Fibroblast of gingiva (primary cell): ENCODE measurements around the gene CHCHD5.
"Not testable (repeated sequence)": the region's sequence is repeated elsewhere in the genome, so short reads cannot be mapped to it uniquely, and the experiment has no call there.

Source experiments
- DNase-seq: peaks from one replicate; pipeline ENCODE4 v3.0.0-alpha.2; 2011; ENCODE audit warnings: low read depth

The CHCHD5 gene

DNA sequence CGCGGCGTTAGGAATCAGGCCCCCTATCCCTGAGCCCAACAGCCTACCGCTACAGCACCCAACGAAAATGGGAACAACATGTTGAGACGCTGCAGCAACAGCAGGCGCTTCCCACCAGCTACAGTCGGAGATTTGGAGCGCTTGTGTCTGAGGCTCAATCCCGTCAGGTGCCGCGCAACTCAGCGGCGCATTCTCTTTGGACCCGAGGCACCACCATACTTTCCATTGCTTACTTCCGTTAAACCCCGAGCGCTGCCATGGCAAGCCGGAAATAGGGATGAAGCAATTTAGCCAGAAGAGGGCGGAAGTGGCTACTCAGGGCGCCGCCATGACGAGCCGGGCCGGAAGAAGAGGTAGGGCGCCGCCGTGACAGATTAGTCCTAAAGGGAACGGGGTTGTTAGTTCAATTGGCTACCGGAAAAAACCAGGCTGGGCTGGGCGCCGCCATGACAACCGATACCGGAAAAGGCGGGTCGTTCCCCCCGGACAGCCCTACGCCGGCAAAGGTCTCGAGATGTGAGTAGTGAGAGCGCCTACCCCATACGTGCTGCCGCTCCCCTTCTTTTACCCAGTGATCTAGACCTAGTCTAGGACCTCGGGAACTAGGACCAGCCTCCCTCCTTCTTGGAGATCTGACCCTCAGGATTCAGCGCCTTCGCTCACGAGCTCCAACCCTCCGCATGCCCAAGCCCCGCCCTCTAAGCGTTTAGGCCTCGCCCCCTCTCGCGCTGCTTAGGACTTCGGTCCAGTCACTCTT lies at the start of gene CHCHD5:
Gene CHCHD5 (plus strand): TSS at position 476 of the 757 bp plus-strand sequence. CDS start 39 bp downstream, at position 515.
- peak; percentile 98 for DNase-seq

GRCh38 chr2:112534826-112535225 lies 49.6 kb upstream of the CHCHD5 start:
- no peak for DNase-seq

DNA sequence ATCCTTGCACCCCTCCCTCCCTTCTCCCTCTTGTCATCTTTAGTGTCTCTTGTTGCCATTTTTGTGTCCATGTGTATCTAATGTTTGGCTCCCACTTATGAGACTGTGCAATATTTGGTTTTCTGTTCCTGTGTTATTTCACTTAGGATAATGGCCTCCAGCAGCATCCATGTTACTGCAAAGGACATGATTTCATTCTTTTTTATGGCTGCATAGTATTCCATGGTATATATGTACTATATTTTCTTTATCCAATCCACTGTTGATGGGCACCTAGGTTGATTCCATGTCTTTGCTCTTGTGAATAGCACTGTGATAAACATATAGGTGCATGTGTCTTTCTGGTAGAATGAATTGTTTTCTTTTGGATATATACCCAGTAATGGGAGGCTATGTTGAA lies 47.7 kb upstream of the CHCHD5 start:
- not testable (repeated sequence) for DNase-seq

- DNase-seq = no peak
Measured at GRCh38 chr2:112539306-112539705, 45.1 kb upstream of the CHCHD5 start.

- no peak for DNase-seq
Measured at GRCh38 chr2:112540906-112541305, 43.5 kb upstream of the CHCHD5 start.

DNA sequence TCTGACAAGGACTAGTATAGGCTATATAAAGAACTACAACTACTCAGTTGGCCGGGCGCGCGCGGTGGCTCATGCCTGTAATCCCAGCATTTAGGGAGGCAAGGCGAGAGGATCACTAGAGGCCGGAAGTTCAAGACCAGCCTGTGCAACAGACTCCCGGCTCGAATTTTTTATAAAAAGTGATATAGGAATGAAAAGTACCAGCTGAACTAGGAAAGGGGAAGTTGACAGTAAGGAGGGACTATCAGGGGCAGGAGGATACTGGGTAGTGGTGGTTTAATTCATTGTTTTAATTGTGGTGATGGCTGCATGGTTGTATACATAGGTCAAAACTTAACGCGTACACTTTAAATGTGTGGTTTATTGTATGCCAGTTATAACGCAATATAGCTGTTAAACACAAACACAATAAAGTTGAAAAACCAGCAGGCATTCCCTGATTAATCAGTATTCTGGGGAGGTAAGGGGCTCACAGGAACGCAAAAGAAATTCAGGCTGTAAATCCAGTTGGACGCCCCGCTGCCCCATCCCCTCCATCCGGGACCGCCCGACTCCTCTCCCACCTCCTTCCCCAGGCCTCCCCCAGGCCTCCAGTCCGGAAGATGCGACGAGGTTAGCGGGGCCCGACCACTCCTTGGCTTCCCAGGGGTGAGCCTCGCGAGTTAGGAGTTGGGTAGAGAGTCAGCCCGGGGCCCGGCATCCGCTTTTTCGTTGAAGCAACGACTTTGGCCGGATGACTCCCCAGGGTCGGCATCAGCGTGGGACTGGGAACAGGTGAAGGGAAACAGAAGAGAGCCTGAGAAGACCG lies 42.9 kb upstream of the CHCHD5 start:
- peak; percentile 52 for DNase-seq

DNA sequence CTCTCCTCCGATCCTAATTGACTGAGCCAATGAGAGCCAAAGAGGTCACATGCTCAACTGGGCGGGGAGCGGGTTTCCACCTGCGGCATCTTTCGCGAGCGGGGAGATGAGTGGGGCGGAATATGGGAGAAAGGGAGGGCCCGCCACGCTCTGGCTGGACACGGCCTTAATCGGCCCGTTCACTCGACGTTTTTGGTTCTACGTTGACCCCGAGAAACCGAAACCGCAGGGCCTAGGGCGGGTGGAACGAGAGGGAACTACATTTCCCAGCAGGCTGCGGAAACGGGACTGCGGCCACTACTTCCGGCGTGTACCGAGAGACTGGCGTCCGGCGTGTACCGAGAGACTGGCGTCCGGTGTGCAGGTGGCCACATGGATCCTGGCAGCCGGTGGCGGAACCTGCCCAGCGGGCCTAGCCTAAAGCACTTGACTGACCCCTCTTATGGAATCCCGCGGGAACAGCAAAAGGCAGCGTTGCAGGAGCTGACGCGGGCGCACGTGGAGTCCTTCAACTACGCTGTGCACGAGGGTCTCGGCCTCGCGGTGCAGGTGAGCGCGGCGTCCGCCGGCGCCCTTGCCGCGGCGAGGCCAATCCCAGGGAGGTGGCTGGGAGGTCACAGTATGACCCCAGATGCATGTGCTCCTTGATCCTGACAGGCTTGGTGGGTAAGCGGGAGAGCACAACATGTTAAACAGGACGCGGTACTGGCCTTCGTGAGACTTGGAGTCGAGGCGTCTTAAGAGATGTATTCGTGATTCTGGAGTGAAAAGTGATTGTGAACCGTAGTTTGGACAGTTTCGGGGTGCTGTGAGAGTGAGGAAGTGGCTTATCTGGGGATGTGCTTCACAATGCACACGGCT lies 42.1 kb upstream of the CHCHD5 start, which contains the start of gene POLR1B:
Gene POLR1B (plus strand): TSS at position 343 of the 861 bp plus-strand sequence. CDS start 30 bp downstream, at position 373.
- DNase-seq = peak; percentile 73

- DNase-seq = no peak
Measured at GRCh38 chr2:112542984-112543661, 41.3 kb upstream of the CHCHD5 start.

GRCh38 chr2:112547333-112547732 lies 37.1 kb upstream of the CHCHD5 start:
- peak; percentile 69 for DNase-seq

DNA sequence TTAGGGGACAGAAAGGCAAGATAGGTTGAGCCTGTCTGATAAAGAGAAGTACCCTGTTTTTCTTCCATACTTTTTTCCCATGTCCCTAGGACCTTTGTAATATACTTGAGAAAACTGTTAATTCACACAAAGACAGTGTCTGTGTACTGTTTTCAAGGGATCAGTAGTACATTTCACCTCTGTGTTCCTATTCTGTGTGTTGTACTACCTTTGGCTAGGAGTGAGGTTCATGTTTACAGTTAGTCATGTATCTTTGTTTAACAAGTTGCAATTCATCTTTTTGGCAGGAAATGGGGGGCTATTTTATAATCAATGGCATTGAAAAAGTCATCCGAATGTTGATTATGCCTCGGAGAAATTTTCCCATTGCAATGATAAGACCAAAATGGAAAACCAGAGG lies 35.4 kb upstream of the CHCHD5 start:
- DNase-seq = no peak

- no peak for DNase-seq
Measured at GRCh38 chr2:112566104-112566503, 18.3 kb upstream of the CHCHD5 start.

GRCh38 chr2:112566508-112566907 lies 17.9 kb upstream of the CHCHD5 start:
- not testable (repeated sequence) for DNase-seq

DNA sequence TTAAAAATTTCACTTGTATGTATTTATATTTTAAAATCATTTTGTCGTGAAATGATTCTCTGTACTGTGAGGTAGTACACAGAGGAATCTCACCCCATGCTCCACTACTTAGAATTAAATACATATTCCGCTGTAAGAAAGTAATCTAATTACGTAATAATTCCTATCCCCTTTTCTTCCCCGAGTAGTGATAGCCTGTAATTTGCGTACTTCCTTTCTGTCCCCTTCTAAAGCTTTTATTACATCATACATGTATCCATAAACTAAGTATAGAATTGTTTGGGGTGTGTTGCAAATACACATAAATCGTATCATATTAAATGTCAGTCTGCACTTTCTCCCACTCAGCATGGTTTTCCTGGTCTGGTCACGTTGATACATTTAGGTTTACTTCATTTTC lies 12.4 kb upstream of the CHCHD5 start:
- DNase-seq = no peak

- no peak for DNase-seq
Measured at GRCh38 chr2:112577756-112578155, 6.7 kb upstream of the CHCHD5 start.

DNA sequence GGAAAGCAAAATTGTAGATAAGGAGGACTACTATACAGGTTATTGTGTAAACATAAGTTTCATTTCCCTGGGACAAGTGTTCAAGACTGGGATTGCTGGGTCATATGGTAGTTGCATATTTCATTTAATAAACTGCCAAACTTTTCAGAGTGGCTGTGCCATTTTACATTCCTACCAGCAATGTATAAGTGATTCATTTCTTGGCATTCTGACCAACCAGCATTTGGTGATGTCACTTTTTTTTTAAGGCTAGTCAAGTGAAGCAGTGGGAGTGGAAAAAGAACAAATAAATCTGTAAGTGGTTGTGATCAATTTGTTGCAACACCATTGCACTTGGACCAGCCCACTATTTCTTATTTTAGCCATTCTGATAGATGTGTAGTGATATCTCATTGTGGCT lies 5.2 kb upstream of the CHCHD5 start:
- peak; percentile 88 for DNase-seq

GRCh38 chr2:112580084-112580483 lies 4.3 kb upstream of the CHCHD5 start:
- no peak for DNase-seq

DNA sequence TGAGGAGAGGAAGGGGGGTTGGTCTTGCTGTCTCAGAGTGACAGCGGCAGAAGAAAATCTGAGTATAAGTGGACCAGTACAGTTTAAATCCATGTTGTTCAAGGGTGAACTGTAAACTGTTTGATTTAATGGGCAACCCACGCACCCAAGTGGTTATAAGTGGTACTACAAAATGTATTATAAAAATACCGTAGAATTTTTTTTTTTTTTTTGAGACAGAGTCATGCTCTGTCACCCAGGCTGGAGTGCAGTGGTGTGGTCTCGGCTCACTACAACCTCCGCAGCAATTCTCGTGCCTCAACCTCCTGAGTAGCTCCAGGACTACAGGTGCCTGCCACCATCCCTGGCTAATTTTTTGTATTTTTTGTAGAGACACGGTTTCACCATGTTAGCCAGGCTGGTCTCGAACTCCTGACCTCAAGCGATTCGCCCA lies 2.1 kb upstream of the CHCHD5 start:
- DNase-seq = peak; percentile 57

DNA sequence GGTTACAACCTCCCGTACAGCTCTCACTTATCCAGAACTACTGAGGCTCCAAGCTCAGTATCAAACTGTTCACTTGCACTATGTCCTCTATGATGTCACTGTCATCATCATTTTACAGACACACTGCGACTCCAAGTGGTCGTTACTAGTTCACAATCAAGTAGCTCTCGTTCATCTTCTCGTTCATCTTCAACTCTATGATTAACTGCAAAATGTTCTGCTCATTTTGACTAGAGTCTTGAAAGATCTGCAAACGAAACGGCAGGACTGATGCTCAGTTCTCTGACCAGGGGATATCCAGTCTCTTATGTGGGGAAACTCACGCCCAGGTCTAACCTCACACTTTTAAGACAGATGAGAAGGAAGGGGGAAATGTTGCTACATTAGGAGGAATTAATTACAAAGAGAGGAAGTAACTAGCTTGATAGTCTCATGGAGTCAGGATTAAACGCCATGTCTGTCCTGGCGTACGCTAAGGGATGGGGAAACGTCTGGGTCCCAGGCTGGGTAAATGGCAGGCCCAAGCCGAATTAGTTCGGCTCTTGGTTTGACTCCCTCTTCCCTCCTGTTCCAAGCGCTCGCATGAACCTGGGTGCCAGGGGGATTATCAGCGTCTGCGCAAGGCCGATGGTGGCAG lies 794 bp upstream of the CHCHD5 start:
- DNase-seq = peak; percentile 22

DNA sequence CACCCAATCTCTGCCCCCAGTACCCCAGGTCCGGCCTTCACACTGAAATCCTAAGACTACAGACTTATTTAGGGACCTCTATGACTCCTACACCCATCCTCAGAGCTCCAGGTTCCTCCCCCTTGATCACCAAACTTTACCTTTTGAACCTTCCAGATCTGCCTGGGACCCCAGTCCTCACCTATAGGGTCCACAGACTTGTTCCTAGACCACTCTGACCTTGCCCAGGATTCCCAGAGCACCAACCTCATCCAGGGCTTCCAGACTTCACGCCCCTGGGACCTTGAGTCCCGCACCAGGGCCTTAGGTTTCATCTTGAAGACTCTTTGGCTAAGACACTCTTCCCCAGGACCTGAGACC lies 462 bp downstream of the CHCHD5 start:
- no peak for DNase-seq

DNA sequence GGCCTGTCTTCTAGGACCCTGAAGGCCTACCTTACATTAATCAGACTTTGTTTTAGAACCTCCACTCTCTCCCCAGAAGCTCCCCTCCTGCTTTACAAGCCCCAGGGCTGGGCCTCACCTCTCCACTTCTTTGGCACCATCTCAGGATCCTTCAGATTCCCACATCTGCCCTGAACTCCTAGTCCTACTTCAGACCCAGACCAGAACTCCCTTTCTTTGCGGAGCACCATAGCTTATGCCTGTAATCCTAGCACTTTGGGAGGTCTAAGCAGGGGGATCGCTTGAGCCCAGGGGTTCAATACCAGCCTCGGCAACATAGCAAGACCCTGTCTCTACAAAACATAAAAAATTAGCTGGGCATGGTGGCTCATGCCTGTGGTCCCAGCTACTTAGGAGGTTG lies 991 bp downstream of the CHCHD5 start:
- no peak for DNase-seq

GRCh38 chr2:112585873-112586464 lies 1.6 kb downstream of the CHCHD5 start:
- DNase-seq = no peak
